Activated naive CD8-positive, alpha-beta T cell (primary cell): ENCODE results near the gene KCTD21.

ENCODE experiments used
- H3K27ac Mint-ChIP-seq: one replicate; pipeline ENCODE4 v1.8.0; 2021; ENCODE audit warnings: mixed read lengths
- H3K27me3 Mint-ChIP-seq: one replicate; pipeline ENCODE4 v1.8.0; 2021; ENCODE audit warnings: mixed read lengths
- H3K36me3 Mint-ChIP-seq: one replicate; pipeline ENCODE4 v1.8.0; 2021; ENCODE audit warnings: mixed read lengths
- H3K4me1 Mint-ChIP-seq: one replicate; pipeline ENCODE4 v1.8.0; 2021; ENCODE audit warnings: low read depth, mixed read lengths
- H3K4me3 Mint-ChIP-seq: one replicate; pipeline ENCODE4 v1.8.0; 2021; ENCODE audit warnings: mild to moderate bottlenecking, mixed read lengths
- H3K9me3 Mint-ChIP-seq: one replicate; pipeline ENCODE4 v1.8.0; 2021; ENCODE audit warnings: low read depth, mixed read lengths

The KCTD21 gene

GRCh38 chr11:78127403-78127802 is 61.0 kb downstream of the KCTD21 start:
- Mint-ChIP-seq H3K27ac (no peak overlapping the region), H3K4me1 (peaks cover 7% of the 10 kb centered on the region)

More at GRCh38 chr11:78127403-78127802, 61.0 kb downstream of the KCTD21 start:
- Mint-ChIP-seq H3K36me3 (peaks cover 9% of the 10 kb centered on the region), H3K27me3 (no peaks in the 10 kb centered on the region), H3K9me3 (no peaks in the 10 kb centered on the region), H3K4me3 (no peak overlapping the region)
